Stimulated activated CD4-positive, alpha-beta T cell treated with anti-CD3 and anti-CD28 coated beads, Interleukin-4, amount 100 ng/mL, for 4 hours (primary cell): ENCODE data around the gene SLC26A1.
"Not testable (repeated sequence)": the region's sequence is repeated elsewhere in the genome, so short reads cannot be mapped to it uniquely, and the experiment has no call there.

Experiments used
- DNase-seq, 2 experiments: peaks; one replicate each; pipeline ENCODE4 v3.0.0-alpha.2; 2020

Gene SLC26A1

GRCh38 chr4:952881-953573 lies 40.2 kb downstream of the SLC26A1 start:
- no peak for DNase-seq

- no peak for DNase-seq
Observed at GRCh38 chr4:951594-952468, 41.4 kb downstream of the SLC26A1 start.

GRCh38 chr4:951186-951585 lies 42.0 kb downstream of the SLC26A1 start:
- no peak for DNase-seq

- no peak for DNase-seq
Observed at GRCh38 chr4:950136-951020, 42.8 kb downstream of the SLC26A1 start.

GRCh38 chr4:949656-950055 lies 43.5 kb downstream of the SLC26A1 start:
- no peak for DNase-seq

GRCh38 chr4:948936-949300 lies 44.3 kb downstream of the SLC26A1 start:
- DNase-seq: no peak

GRCh38 chr4:948101-948935 lies 44.9 kb downstream of the SLC26A1 start:
- no peak for DNase-seq

- no peak for DNase-seq
Observed at GRCh38 chr4:947491-947971, 45.7 kb downstream of the SLC26A1 start.

- DNase-seq: no peak
Observed at GRCh38 chr4:946517-947471, 46.4 kb downstream of the SLC26A1 start.

- no peak for DNase-seq
Observed at GRCh38 chr4:946103-946450, 47.1 kb downstream of the SLC26A1 start.

GRCh38 chr4:945274-946102 lies 47.7 kb downstream of the SLC26A1 start:
- DNase-seq: no peak

GRCh38 chr4:939508-939907 lies 53.7 kb downstream of the SLC26A1 start:
- not testable (repeated sequence) for DNase-seq
